Osteoblast (primary cell): ENCODE results near the gene NEURL1B. TPM values are rescaled to one million over a fixed set of nuclear protein-coding genes. Genes with fewer than 3 reads are reported as not detected.

ENCODE experiments used
- DNase-seq: peaks from one replicate; pipeline ENCODE4 v3.0.0; 2011; ENCODE audit warnings: low spot score, mixed read lengths; ENCODE audit not compliant: insufficient read length; ENCODE audit errors: missing footprints
- H2AFZ ChIP-seq: 2 replicates; pipeline ENCODE4 v1.6.0; 2011; ENCODE audit warnings: mild to moderate bottlenecking, low read length
- H3K27ac ChIP-seq: 2 replicates; pipeline ENCODE4 v1.5.1; 2011; ENCODE audit warnings: mild to moderate bottlenecking, low read depth, low read length, moderate library complexity
- H3K27me3 ChIP-seq: 2 replicates; pipeline ENCODE4 v1.6.0; 2012; ENCODE audit warnings: mild to moderate bottlenecking, control low read depth, inconsistent platforms, low read length, moderate library complexity; ENCODE audit not compliant: insufficient read depth
- H3K36me3 ChIP-seq: 2 replicates; pipeline ENCODE4 v1.5.1; 2011; ENCODE audit warnings: mild to moderate bottlenecking, low read length, control low read depth, moderate library complexity; ENCODE audit not compliant: insufficient read depth
- H3K4me1 ChIP-seq: 2 replicates; pipeline ENCODE4 v1.5.1; 2011; ENCODE audit warnings: mild to moderate bottlenecking, low read length, control low read depth, moderate library complexity; ENCODE audit not compliant: insufficient read depth
- H3K4me2 ChIP-seq: 2 replicates; pipeline ENCODE4 v1.6.0; 2011; ENCODE audit warnings: mild to moderate bottlenecking, low read length; ENCODE audit not compliant: insufficient read depth
- H3K4me3 ChIP-seq: fragments of 200-600 bp; sonication (generic); 3 replicates; pipeline ENCODE4 v1.5.1; 2012; ENCODE audit warnings: mild to moderate bottlenecking, low read length, inconsistent platforms; ENCODE audit not compliant: insufficient read depth
- H3K79me2 ChIP-seq: 2 replicates; pipeline ENCODE4 v1.6.0; 2012; ENCODE audit warnings: mild to moderate bottlenecking, low read length, control low read depth, inconsistent platforms; ENCODE audit not compliant: insufficient read depth
- H3K9me3 ChIP-seq: 2 replicates; pipeline ENCODE4 v1.5.1; 2011; ENCODE audit warnings: low read depth, low read length, control low read depth
- H4K20me1 ChIP-seq: 2 replicates; pipeline ENCODE4 v1.6.0; 2012; ENCODE audit warnings: mild to moderate bottlenecking, low read length, control low read depth; ENCODE audit not compliant: insufficient read depth
- CTCF ChIP-seq: IDR thresholded peaks from 2 replicates; pipeline ENCODE4 v1.5.1; 2011; ENCODE audit warnings: mild to moderate bottlenecking, low read depth, low read length, moderate library complexity; ENCODE audit errors: extremely low read depth
- total RNA-seq: library from RNA; depleted of rRNA; stranded (reverse); fragments of >200 nt; gene quantifications from 2 replicates; pipeline ENCODE4 v1.2.3, GENCODE V29; 2012

NEURL1B gene
- total RNA-seq, 1 donor = 0.36 TPM

- H3K4me3 ChIP-seq = no peak overlapping the region
- DNase-seq = peak; percentile 56
- no peaks in the 10 kb centered on the region for H3K27me3 ChIP-seq
- H2AFZ ChIP-seq = no peak overlapping the region
- H3K79me2 ChIP-seq = no peaks in the 10 kb centered on the region
- no peak for TF ChIP-seq CTCF
- H3K36me3 ChIP-seq = no peaks in the 10 kb centered on the region
- no peak overlapping the region for H3K27ac ChIP-seq
- H3K9me3 ChIP-seq = no peaks in the 10 kb centered on the region
- H4K20me1 ChIP-seq = no peaks in the 10 kb centered on the region
- H3K4me2 ChIP-seq = no peak overlapping the region
- peaks cover 18% of the 10 kb centered on the region for H3K4me1 ChIP-seq
Observed at GRCh38 chr5:172720655-172721054, 79.6 kb downstream of the NEURL1B start.

- no peaks in the 10 kb centered on the region for H3K79me2 ChIP-seq
- H3K4me2 ChIP-seq = peak overlapping the region; percentile 57
- no peaks in the 10 kb centered on the region for H3K9me3 ChIP-seq
- H3K27me3 ChIP-seq = no peaks in the 10 kb centered on the region
- DNase-seq = peak; percentile 68
- H3K4me1 ChIP-seq = peaks cover 18% of the 10 kb centered on the region
- no peaks in the 10 kb centered on the region for H3K36me3 ChIP-seq
- H2AFZ ChIP-seq = peak overlapping the region; percentile 11
- H3K4me3 ChIP-seq = peak overlapping the region; percentile 33
- no peak for TF ChIP-seq CTCF
- no peak overlapping the region for H3K27ac ChIP-seq
- H4K20me1 ChIP-seq = no peaks in the 10 kb centered on the region
Observed at GRCh38 chr5:172721455-172722326, 80.6 kb downstream of the NEURL1B start.

GRCh38 chr5:172722327-172722815 is 81.3 kb downstream of the NEURL1B start:
- Histone ChIP-seq H2AFZ (peak overlapping the region; percentile 11), H3K27ac (no peak overlapping the region), H3K4me3 (peak overlapping the region; percentile 33), H3K4me1 (peaks cover 14% of the 10 kb centered on the region), H4K20me1 (no peaks in the 10 kb centered on the region), H3K36me3 (no peaks in the 10 kb centered on the region), H3K79me2 (no peaks in the 10 kb centered on the region), H3K9me3 (no peaks in the 10 kb centered on the region), H3K4me2 (peak overlapping the region; percentile 57), H3K27me3 (no peaks in the 10 kb centered on the region)
- DNase-seq = peak; percentile 45
- no peak for TF ChIP-seq CTCF

- no peaks in the 10 kb centered on the region for H4K20me1 ChIP-seq
- H3K4me1 ChIP-seq = peaks cover 14% of the 10 kb centered on the region
- no peak for TF ChIP-seq CTCF
- no peaks in the 10 kb centered on the region for H3K79me2 ChIP-seq
- H3K4me3 ChIP-seq = no peak overlapping the region
- H3K9me3 ChIP-seq = no peaks in the 10 kb centered on the region
- no peak overlapping the region for H3K27ac ChIP-seq
- peak; percentile 21 for DNase-seq
- H3K36me3 ChIP-seq = no peaks in the 10 kb centered on the region
- H3K27me3 ChIP-seq = no peaks in the 10 kb centered on the region
- no peak overlapping the region for H3K4me2 ChIP-seq
- H2AFZ ChIP-seq = no peak overlapping the region
Observed at GRCh38 chr5:172723508-172723907, 82.4 kb downstream of the NEURL1B start.
